ENCODE data around the gene PWWP2B. TPM values are rescaled to one million over a fixed set of nuclear protein-coding genes. Genes with fewer than 3 reads are reported as not detected.

PWWP2B gene
- total and polyA plus RNA-seq, 2 of the 4 experiments (the other 2 are of a cell fraction), result 1.7 to 2.2 TPM

- Histone ChIP-seq H3K36me3 (ENCODE audit: control insufficient read depth, insufficient read depth, low read length) (no peaks in the 10 kb centered on the region), H2AK5ac (ENCODE audit: low read depth, low read length) (no peak overlapping the region), H2BK20ac (ENCODE audit: low read depth, low read length) (no peak overlapping the region), H3K23ac (ENCODE audit: low read depth, low read length) (no peak overlapping the region), H3K4me1 (ENCODE audit: control insufficient read depth, insufficient read depth, low read length) (peaks cover 3% of the 10 kb centered on the region; the same call in 1 of the 2 replicates), H2AFZ (replicated peaks; ENCODE audit: low read length, poor library complexity) (peak overlapping the region; percentile 1), H2BK120ac (ENCODE audit: low read depth, low read length) (no peak overlapping the region), H3K9ac (ENCODE audit: low read depth, low read length) (no peak overlapping the region), H4K91ac (ENCODE audit: insufficient read depth, low read depth, low read length) (no peak overlapping the region), H3K18ac (ENCODE audit: low read depth, low read length) (no peak overlapping the region), H3K4ac (ENCODE audit: low read depth, low read length) (no peak overlapping the region), H2AK9ac (replicated peaks; ENCODE audit: low read depth, low read length, poor library complexity) (no peak overlapping the region), H3K4me3 (ENCODE audit: insufficient read depth, low read depth, low read length) (no peak overlapping the region), H2BK15ac (ENCODE audit: low read depth, low read length) (no peak overlapping the region), H4K5ac (ENCODE audit: low read depth, low read length) (no peak overlapping the region), H3K14ac (replicated peaks; ENCODE audit: low read depth, low read length) (no peak overlapping the region), H3K79me1 (ENCODE audit: low read depth in 1 of 2, low read length in 2 of 2) (no peaks in the 10 kb centered on the region), H4K20me1 (ENCODE audit: insufficient read depth, low read length) (no peaks in the 10 kb centered on the region), H3K27me3 (ENCODE audit: control insufficient read depth, insufficient read depth, low read length) (no peaks in the 10 kb centered on the region; the same call in 1 of the 2 replicates), H3K27ac (ENCODE audit: insufficient read depth, low read length) (no peak overlapping the region), H2BK5ac (ENCODE audit: low read depth, low read length, poor library complexity, severe bottlenecking) (no peak overlapping the region), H3K4me2 (ENCODE audit: low read depth, low read length) (no peak overlapping the region), H4K8ac (ENCODE audit: low read depth in 2 of 2, low read length in 2 of 2) (no peak overlapping the region), H3K9me3 (ENCODE audit: control insufficient read depth, insufficient read depth, low read length) (no peaks in the 10 kb centered on the region), H3K56ac (ENCODE audit: extremely low read depth, insufficient read depth, low read length) (no peak overlapping the region), H3K9me1 (ENCODE audit: insufficient read depth, low read length) (peaks cover 8% of the 10 kb centered on the region; the same call in 1 of the 2 replicates)
- BruUV-seq (replicated peaks), result no TSS peak
- TF ChIP-seq USF2 (IDR thresholded peaks at IDR 0.05; ENCODE audit: low read depth, low read length), result no peak
- TF ChIP-seq, protein P1, sequence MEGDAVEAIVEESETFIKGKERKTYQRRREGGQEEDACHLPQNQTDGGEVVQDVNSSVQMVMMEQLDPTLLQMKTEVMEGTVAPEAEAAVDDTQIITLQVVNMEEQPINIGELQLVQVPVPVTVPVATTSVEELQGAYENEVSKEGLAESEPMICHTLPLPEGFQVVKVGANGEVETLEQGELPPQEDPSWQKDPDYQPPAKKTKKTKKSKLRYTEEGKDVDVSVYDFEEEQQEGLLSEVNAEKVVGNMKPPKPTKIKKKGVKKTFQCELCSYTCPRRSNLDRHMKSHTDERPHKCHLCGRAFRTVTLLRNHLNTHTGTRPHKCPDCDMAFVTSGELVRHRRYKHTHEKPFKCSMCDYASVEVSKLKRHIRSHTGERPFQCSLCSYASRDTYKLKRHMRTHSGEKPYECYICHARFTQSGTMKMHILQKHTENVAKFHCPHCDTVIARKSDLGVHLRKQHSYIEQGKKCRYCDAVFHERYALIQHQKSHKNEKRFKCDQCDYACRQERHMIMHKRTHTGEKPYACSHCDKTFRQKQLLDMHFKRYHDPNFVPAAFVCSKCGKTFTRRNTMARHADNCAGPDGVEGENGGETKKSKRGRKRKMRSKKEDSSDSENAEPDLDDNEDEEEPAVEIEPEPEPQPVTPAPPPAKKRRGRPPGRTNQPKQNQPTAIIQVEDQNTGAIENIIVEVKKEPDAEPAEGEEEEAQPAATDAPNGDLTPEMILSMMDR (conservative IDR thresholded peaks at IDR 0.05; ENCODE audit: low read depth, low read length), result no peak
- TF ChIP-seq RCOR1 (IDR thresholded peaks at IDR 0.05; ENCODE audit: insufficient replicate concordance, low read length), result no peak
- TF ChIP-seq CEBPB (IDR thresholded peaks at IDR 0.05; ENCODE audit: low read depth, low read length), result no peak
- dilution Hi-C loops (cut with HindIII; ENCODE audit: low sequenced_read_pairs, unreplicated experiment) (no loop called here), intact Hi-C loops (cut with micrococcal nuclease) (no loop called here), in situ Hi-C loops (cut with MboI; ENCODE audit: low sequenced_read_pairs) (no loop called here)
- ATAC-seq (ENCODE audit: low read depth), result no peak
- CTCF ChIA-PET, result no interaction called here
- no peak for DNase-seq
- POLR2A ChIA-PET (ENCODE audit: unreplicated experiment), result no interaction called here
- WGBS, 2 experiments (ENCODE audit: extremely low coverage in 2 of 2, insufficient read length in 1 of 2), result 89% methylated on average over 10 of the region's 22 CpGs; no CpG with 5 or more reads in 1 of the 2 experiments
These were observed 45.0 kb downstream of the PWWP2B start for GRCh38 chr10:132441818-132442524.

All from IMR-90 (cell line).